Thyroid gland (tissue), 4 donors: Measurements from ENCODE around the gene PRKD1.

ENCODE experiments used
- POLR2A ChIP-seq, 2 donors: fragments of 450-650 bp; IDR thresholded peaks; one replicate each; pipeline ENCODE4 v1.6.1; 2017; ENCODE audit warnings: antibody characterized with exemption in 2 of 2, mild to moderate bottlenecking in 2 of 2, moderate library complexity in 1 of 2
- TF ChIP-seq, protein P1 (sequence below), 6 experiments: fragments of 200-600 bp in 3 of 6; fragments of 450-650 bp in 3 of 6; sonication (generic) in 3 of 6; IDR thresholded peaks; one replicate each; pipeline ENCODE4 v1.5.1; 2016 to 2019; ENCODE audit warnings: antibody characterized with exemption in 6 of 6, mild to moderate bottlenecking in 2 of 6, inconsistent platforms in 1 of 6, moderate library complexity in 1 of 6

DNA sequence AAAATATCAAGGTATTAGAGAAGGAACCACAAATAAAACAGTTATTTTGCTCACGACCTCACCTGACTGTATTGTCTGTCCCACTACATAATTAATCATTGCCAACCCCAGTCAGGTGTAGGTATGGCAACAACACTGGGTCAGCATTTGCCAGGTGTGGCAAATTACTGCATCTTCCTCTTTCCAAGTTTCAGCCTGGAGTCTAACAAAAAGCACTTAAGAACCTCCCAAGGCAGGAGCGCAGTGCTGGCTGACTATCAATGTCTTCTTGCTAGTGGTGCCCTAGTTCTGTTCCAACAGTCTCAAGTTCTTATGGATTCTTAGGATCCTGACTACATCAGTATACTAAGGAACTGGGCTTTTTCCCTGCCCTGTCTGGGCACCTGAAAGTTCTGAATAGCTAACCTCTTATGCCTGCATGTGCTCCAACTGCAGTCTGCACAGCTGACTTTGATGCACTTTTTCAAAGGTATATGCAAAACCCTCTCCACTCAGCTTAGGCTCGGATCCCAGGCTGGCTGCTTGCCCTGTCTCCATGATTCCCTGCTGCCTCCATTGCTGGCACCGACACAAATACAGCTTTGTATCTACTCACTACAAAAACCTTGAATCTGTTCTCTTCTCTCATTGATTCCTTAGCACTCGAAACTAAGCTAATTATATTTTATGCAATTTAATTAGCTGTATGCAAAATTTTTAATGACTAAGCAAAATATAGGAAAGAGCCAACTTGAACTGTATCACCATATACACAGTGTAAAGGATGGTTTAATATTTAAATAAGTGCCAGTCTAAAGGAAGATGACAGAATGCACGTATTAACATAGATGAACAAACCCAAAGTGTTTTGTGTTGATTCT is 113.3 kb downstream of the PRKD1 start:
- TF ChIP-seq, protein P1, sequence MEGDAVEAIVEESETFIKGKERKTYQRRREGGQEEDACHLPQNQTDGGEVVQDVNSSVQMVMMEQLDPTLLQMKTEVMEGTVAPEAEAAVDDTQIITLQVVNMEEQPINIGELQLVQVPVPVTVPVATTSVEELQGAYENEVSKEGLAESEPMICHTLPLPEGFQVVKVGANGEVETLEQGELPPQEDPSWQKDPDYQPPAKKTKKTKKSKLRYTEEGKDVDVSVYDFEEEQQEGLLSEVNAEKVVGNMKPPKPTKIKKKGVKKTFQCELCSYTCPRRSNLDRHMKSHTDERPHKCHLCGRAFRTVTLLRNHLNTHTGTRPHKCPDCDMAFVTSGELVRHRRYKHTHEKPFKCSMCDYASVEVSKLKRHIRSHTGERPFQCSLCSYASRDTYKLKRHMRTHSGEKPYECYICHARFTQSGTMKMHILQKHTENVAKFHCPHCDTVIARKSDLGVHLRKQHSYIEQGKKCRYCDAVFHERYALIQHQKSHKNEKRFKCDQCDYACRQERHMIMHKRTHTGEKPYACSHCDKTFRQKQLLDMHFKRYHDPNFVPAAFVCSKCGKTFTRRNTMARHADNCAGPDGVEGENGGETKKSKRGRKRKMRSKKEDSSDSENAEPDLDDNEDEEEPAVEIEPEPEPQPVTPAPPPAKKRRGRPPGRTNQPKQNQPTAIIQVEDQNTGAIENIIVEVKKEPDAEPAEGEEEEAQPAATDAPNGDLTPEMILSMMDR (IDR thresholded peaks at IDR 0.05) = no peak
- TF ChIP-seq POLR2A (IDR thresholded peaks at IDR 0.05) = no peak
